OCI-LY7 (cell line): ENCODE measurements around the gene KIF17. TPM values are rescaled to one million over a fixed set of nuclear protein-coding genes. Genes with fewer than 3 reads are reported as not detected.
A peak's percentile ranks its signal among the peaks of the same experiment; 100 is the strongest.

Experiments
- BruUV-seq: library from RNA; stranded (reverse); fragments of 400-500 nt; replicated peaks from 2 replicates; lab custom pipeline; 2021; lab: Mats Ljungman, UMichigan
- CTCF ChIA-PET: fragments of 300-600 bp; sonication (Branson Sonifier 250); formaldehyde crosslinking; loops from one replicate; lab custom pipeline; 2022; ENCODE audit warnings: antibody characterized with exemption; ENCODE audit not compliant: unreplicated experiment; lab: Charles Lee
- POLR2A ChIA-PET: fragments of 300-600 bp; sonication (Branson Sonifier 250); formaldehyde crosslinking; loops from one replicate; lab custom pipeline; 2022; ENCODE audit warnings: antibody characterized with exemption; lab: Charles Lee
- DNase-seq: peaks from one replicate; pipeline ENCODE4 v3.0.0-alpha.2; 2015; ENCODE audit warnings: low spot score
- H2AFZ ChIP-seq: fragments of 200-600 bp; sonication (generic), shearing (Covaris generic); 2 replicates; pipeline ENCODE4 v1.6.1; 2014; ENCODE audit warnings: mild to moderate bottlenecking, antibody characterized with exemption, low read length, moderate library complexity
- H3K27ac ChIP-seq: fragments of 200-600 bp; sonication (generic); 2 replicates; pipeline ENCODE4 v1.5.1; 2014; ENCODE audit warnings: mixed run types, low read depth, mild to moderate bottlenecking, moderate library complexity, low read length, inconsistent platforms; ENCODE audit not compliant: poor library complexity, severe bottlenecking
- H3K36me3 ChIP-seq: fragments of 200-600 bp; sonication (generic); 2 replicates; pipeline ENCODE4 v1.6.1; 2014; ENCODE audit warnings: mild to moderate bottlenecking, antibody characterized with exemption, low read length, moderate library complexity, mixed read lengths; ENCODE audit not compliant: insufficient read depth
- H3K4me1 ChIP-seq: fragments of 200-600 bp; sonication (generic); 2 replicates; pipeline ENCODE4 v1.5.1; 2014; ENCODE audit warnings: mild to moderate bottlenecking, low read length; ENCODE audit not compliant: insufficient read depth, poor library complexity, severe bottlenecking
- H3K4me2 ChIP-seq: fragments of 200-600 bp; sonication (generic); 2 replicates; pipeline ENCODE4 v1.6.1; 2014; ENCODE audit warnings: mild to moderate bottlenecking, low read length
- H3K4me3 ChIP-seq: fragments of 200-600 bp; sonication (generic); 2 replicates; pipeline ENCODE4 v1.5.1; 2014; ENCODE audit warnings: mild to moderate bottlenecking, low read depth, low read length; ENCODE audit not compliant: poor library complexity, severe bottlenecking
- H3K79me2 ChIP-seq: fragments of 200-600 bp; sonication (generic); 2 replicates; pipeline ENCODE4 v1.6.1; 2016; ENCODE audit warnings: low read depth, mild to moderate bottlenecking, low read length, moderate library complexity, mixed read lengths; ENCODE audit not compliant: insufficient read depth
- H3K9me2 ChIP-seq: fragments of 200-600 bp; sonication (generic); 2 replicates; pipeline ENCODE4 v1.6.1; 2016; ENCODE audit warnings: mild to moderate bottlenecking, low read length, mixed read lengths; ENCODE audit not compliant: insufficient read depth
- H3K9me3 ChIP-seq: fragments of 200-600 bp; sonication (generic); 2 replicates; pipeline ENCODE4 v1.6.1; 2014; ENCODE audit warnings: mild to moderate bottlenecking, mixed run types, low read length, mixed read lengths
- H4K20me1 ChIP-seq: fragments of 200-600 bp; sonication (generic); 2 replicates; pipeline ENCODE4 v1.6.1; 2014; ENCODE audit warnings: mild to moderate bottlenecking, antibody characterized with exemption, low read length, moderate library complexity, mixed read lengths; ENCODE audit not compliant: insufficient read depth
- CTCF ChIP-seq: fragments of 200-600 bp; sonication (generic); conservative IDR thresholded peaks from 2 replicates; pipeline ENCODE4 v1.5.1; 2014; ENCODE audit warnings: mild to moderate bottlenecking, antibody characterized with exemption, low read length, moderate library complexity, mixed read lengths
- EZH2phosphoT487 ChIP-seq: fragments of 200-600 bp; sonication (generic); IDR thresholded peaks from 2 replicates; pipeline ENCODE4 v1.6.1; 2018; ENCODE audit warnings: low read depth, borderline replicate concordance, mild to moderate bottlenecking, mixed run types, antibody characterized with exemption, low read length, moderate library complexity, mixed read lengths
- intact Hi-C: fragments of 100-400 bp; cut with micrococcal nuclease; formaldehyde crosslinking; loops from one replicate; pipeline ENCODE4 v1.10.0; 2022; ENCODE audit not compliant: unreplicated experiment
- total RNA-seq, 2 experiments: library from RNA; depleted of rRNA in 1 of 2; stranded (reverse); fragments of >200 nt in 1 of 2; shearing (Covaris generic) in 1 of 2; gene quantifications; 2 replicates each; pipeline ENCODE4 v1.2.3, GENCODE V29; 2014 to 2022

KIF17 gene
- total RNA-seq, 2 experiments from 2014 or later: 1.1 TPM; not detected in 1

GRCh38 chr1:20658166-20658915 is 59.5 kb downstream of the KIF17 start:
- Histone ChIP-seq H3K36me3 (peaks cover 68% of the 10 kb centered on the region), H3K79me2 (peaks cover 40% of the 10 kb centered on the region), H3K4me2 (peak overlapping the region; percentile 22; the same call in 1 of the 2 replicates), H3K9me2 (no peaks in the 10 kb centered on the region), H3K27ac (no peak overlapping the region), H3K4me1 (peaks cover 21% of the 10 kb centered on the region), H2AFZ (no peak overlapping the region), H4K20me1 (peaks cover 10% of the 10 kb centered on the region; the same call in 1 of the 2 replicates), H3K4me3 (no peak overlapping the region), H3K9me3 (no peaks in the 10 kb centered on the region)
- ChIA-PET POLR2A (interaction anchor here (0.6 to 0.7 kb wide), 2 partner anchors 34 to 1823 kb away, joined by 4 to 5 read pairs; no protein-coding TSS in a partner anchor), CTCF (no interaction called here)
- BruUV-seq: no TSS peak
- DNase-seq: no peak
- no peak for TF ChIP-seq EZH2phosphoT487
- TF ChIP-seq CTCF: no peak
- intact Hi-C loops: no loop called here

- Histone ChIP-seq H3K4me1 (peaks cover 17% of the 10 kb centered on the region), H3K79me2 (peaks cover 40% of the 10 kb centered on the region), H3K36me3 (peaks cover 81% of the 10 kb centered on the region), H4K20me1 (peaks cover 10% of the 10 kb centered on the region; the same call in 1 of the 2 replicates), H3K4me2 (no peak overlapping the region), H3K4me3 (no peak overlapping the region), H3K27ac (no peak overlapping the region), H3K9me2 (no peaks in the 10 kb centered on the region), H3K9me3 (no peaks in the 10 kb centered on the region), H2AFZ (no peak overlapping the region)
- ChIA-PET POLR2A (no interaction called here), CTCF (no interaction called here)
- BruUV-seq: no TSS peak
- DNase-seq: no peak
- intact Hi-C loops: no loop called here
- TF ChIP-seq CTCF (no peak), EZH2phosphoT487 (no peak)
Observed at GRCh38 chr1:20657024-20657423, 60.8 kb downstream of the KIF17 start.
